ENCODE measurements around the gene STX16. TPM values are rescaled to one million over a fixed set of nuclear protein-coding genes. Genes with fewer than 3 reads are reported as not detected.

The STX16 gene
- total RNA-seq, 2 donors from 2014 or later, result 91.6 to 114 TPM

DNA sequence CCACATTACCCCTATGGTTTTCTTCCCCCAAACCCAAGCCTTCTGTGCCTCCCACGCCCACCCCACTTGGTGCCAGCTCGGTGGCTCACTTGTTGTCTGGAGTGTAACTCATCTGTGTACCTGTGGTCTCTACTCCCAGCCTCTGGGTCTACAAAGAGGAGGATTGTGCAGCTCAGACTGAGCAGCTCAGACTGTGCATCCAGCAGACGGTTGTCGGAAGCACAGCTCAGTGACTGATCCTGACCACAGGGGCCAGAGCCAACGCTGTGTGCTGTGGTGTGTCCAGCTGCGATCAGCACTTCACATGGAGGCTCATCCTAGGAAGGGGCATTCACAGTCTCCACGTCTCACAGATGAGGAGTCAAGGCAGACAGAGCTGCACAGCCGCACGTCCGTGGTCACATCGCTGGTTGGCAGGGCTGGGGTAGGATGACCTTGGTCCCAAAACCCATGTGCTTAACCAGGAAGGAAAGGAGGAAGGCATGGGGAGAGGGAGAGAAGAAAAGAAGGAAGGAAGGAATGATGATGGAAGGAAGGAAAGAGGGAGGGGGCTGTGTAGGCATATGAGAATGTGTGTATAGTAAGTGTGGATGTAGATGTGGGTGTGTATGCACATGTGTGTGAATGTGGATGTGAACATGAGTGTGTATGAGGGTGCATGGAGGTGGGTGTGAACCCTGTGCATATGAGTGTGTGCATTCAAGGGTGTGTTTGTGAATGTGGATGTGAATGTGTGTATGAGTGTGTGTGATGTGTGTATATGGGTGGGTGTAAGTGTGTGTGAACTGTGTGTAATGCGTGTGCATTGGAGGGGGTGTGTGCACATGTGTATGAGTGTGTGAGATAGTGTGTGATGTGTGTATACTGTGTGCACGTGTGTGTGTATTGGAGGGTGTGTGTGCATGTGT lies 28.2 kb upstream of the STX16 start:
- no peak overlapping the region for H3K9ac ChIP-seq (ENCODE audit: extremely low read depth, low read length, poor library complexity, severe bottlenecking)
- H3K27me3 Mint-ChIP-seq (ENCODE audit: insufficient read depth), result peaks cover 24% of the 10 kb centered on the region
- WGBS, 2 experiments (ENCODE audit: insufficient coverage in 1 of 2, insufficient read length in 1 of 2), result 90 to 91% methylated on average over 8 to 13 of the region's 13 CpGs
- no peaks in the 10 kb centered on the region for H3K36me3 ChIP-seq (ENCODE audit: control insufficient read depth, insufficient read depth, low read length)
- no peak overlapping the region for H3K4me3 Mint-ChIP-seq
- DNase-seq, result no peak
- H3K27me3 ChIP-seq (ENCODE audit: control insufficient read depth, insufficient read depth, low read length, poor library complexity, severe bottlenecking), result no peaks in the 10 kb centered on the region
- H3K36me3 Mint-ChIP-seq (ENCODE audit: low read depth), result no peaks in the 10 kb centered on the region
- H3K27ac Mint-ChIP-seq, result no peak overlapping the region
- H3K9me3 ChIP-seq (ENCODE audit: control insufficient read depth, low read length), result peaks cover 15% of the 10 kb centered on the region
- H3K4me3 ChIP-seq (ENCODE audit: low read length), result no peak overlapping the region
- H3K27ac ChIP-seq (ENCODE audit: low read depth, low read length), result no peak overlapping the region
- peaks cover 3% of the 10 kb centered on the region for H3K4me1 Mint-ChIP-seq
- peaks cover 7% of the 10 kb centered on the region for H3K9me3 Mint-ChIP-seq
- TF ChIP-seq, protein P1, sequence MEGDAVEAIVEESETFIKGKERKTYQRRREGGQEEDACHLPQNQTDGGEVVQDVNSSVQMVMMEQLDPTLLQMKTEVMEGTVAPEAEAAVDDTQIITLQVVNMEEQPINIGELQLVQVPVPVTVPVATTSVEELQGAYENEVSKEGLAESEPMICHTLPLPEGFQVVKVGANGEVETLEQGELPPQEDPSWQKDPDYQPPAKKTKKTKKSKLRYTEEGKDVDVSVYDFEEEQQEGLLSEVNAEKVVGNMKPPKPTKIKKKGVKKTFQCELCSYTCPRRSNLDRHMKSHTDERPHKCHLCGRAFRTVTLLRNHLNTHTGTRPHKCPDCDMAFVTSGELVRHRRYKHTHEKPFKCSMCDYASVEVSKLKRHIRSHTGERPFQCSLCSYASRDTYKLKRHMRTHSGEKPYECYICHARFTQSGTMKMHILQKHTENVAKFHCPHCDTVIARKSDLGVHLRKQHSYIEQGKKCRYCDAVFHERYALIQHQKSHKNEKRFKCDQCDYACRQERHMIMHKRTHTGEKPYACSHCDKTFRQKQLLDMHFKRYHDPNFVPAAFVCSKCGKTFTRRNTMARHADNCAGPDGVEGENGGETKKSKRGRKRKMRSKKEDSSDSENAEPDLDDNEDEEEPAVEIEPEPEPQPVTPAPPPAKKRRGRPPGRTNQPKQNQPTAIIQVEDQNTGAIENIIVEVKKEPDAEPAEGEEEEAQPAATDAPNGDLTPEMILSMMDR (conservative IDR thresholded peaks at IDR 0.05), result no peak
- no peaks in the 10 kb centered on the region for H3K4me1 ChIP-seq (ENCODE audit: control insufficient read depth, insufficient read depth, low read length)

DNA sequence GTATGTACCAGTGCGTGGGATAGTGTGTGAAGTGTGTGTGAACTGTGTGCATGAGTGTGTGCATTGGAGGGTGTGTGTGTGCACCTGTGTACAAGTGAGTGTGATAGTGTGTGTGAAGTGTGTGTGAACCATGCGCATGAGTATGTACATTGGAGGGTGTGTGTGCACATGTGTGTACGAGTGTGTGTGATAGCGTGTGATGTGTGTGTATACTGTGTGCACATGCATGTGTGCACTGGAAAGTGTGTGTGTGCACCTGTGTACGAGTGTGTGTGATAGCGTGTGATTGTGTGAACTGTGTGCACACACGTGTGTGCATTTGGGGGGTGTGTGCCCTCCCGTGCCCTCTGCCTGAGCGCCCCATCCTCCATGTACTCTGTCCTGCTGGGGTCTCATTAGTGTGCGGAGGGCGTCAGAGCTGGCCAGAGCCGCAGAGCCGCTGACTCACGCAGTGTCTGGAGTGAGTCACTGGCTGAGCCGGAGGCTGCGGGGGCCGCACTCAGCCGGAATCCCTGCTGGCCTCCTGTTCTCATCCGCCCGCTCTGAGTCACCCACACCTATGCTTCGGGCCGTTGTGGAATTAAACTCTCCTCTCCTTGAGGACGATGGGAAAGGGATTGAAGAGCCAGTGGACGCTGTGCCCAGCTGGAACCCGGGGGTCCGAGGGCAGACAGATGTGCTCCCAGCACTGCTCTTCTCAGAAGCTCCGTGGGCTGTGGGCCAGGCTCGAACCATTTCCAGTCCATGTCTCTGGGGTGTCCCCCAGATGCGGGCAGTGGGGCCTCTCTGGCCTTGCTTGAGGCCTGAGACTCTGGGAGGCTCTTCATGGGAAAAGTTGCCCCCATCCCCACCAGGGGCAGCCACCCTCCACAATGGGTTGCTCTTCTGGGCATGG lies 27.3 kb upstream of the STX16 start:
- H3K36me3 ChIP-seq (ENCODE audit: control insufficient read depth, insufficient read depth, low read length), result no peaks in the 10 kb centered on the region
- Mint-ChIP-seq H3K27ac (no peak overlapping the region), H3K36me3 (ENCODE audit: low read depth) (no peaks in the 10 kb centered on the region), H3K27me3 (ENCODE audit: insufficient read depth) (peaks cover 21% of the 10 kb centered on the region), H3K4me3 (no peak overlapping the region), H3K4me1 (peaks cover 3% of the 10 kb centered on the region), H3K9me3 (peaks cover 7% of the 10 kb centered on the region)
- H3K9ac ChIP-seq (ENCODE audit: extremely low read depth, low read length, poor library complexity, severe bottlenecking), result no peak overlapping the region
- DNase-seq, result no peak
- WGBS, 2 experiments (ENCODE audit: insufficient coverage in 1 of 2, insufficient read length in 1 of 2), result 85 to 89% methylated on average over 10 to 29 of the region's 29 CpGs
- H3K27me3 ChIP-seq (ENCODE audit: control insufficient read depth, insufficient read depth, low read length, poor library complexity, severe bottlenecking), result no peaks in the 10 kb centered on the region
- H3K27ac ChIP-seq (ENCODE audit: low read depth, low read length), result peak overlapping the region; percentile 53
- TF ChIP-seq, protein P1 (conservative IDR thresholded peaks at IDR 0.05), result no peak
- peaks cover 15% of the 10 kb centered on the region for H3K9me3 ChIP-seq (ENCODE audit: control insufficient read depth, low read length)
- H3K4me1 ChIP-seq (ENCODE audit: control insufficient read depth, insufficient read depth, low read length), result no peaks in the 10 kb centered on the region
- H3K4me3 ChIP-seq (ENCODE audit: low read length), result no peak overlapping the region

DNA sequence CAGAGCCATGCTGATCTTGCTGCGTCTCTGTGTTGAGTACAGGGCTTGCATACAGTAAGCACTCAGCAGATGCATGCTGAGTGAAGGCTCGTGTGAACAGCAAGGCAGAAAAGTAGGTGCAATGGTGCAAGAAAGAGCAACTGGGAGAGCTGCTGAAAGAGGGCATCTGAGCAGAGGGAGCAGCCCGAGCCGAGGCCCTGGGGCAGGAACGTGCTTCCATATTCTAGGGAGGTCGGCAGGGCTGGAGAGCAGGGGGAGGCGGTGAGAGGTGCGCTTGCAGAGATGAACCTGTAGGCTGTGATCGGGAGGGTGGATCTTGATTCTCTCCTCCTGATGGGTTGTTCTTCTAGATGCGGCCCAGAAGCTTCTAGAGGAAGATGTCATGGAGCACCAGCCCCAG lies 26.4 kb upstream of the STX16 start:
- WGBS, 2 experiments (ENCODE audit: insufficient coverage in 1 of 2, insufficient read length in 1 of 2), result 92 to 93% methylated on average over 5 to 10 of the region's 10 CpGs
- no peaks in the 10 kb centered on the region for H3K36me3 Mint-ChIP-seq (ENCODE audit: low read depth)
- H3K4me3 Mint-ChIP-seq, result no peak overlapping the region
- Histone ChIP-seq H3K36me3 (ENCODE audit: control insufficient read depth, insufficient read depth, low read length) (no peaks in the 10 kb centered on the region), H3K4me3 (ENCODE audit: low read length) (no peak overlapping the region), H3K27me3 (ENCODE audit: control insufficient read depth, insufficient read depth, low read length, poor library complexity, severe bottlenecking) (no peaks in the 10 kb centered on the region), H3K9ac (ENCODE audit: extremely low read depth, low read length, poor library complexity, severe bottlenecking) (no peak overlapping the region), H3K9me3 (ENCODE audit: control insufficient read depth, low read length) (peaks cover 15% of the 10 kb centered on the region), H3K27ac (ENCODE audit: low read depth, low read length) (no peak overlapping the region), H3K4me1 (ENCODE audit: control insufficient read depth, insufficient read depth, low read length) (no peaks in the 10 kb centered on the region)
- no peak overlapping the region for H3K27ac Mint-ChIP-seq
- H3K9me3 Mint-ChIP-seq, result peaks cover 7% of the 10 kb centered on the region
- peaks cover 17% of the 10 kb centered on the region for H3K27me3 Mint-ChIP-seq (ENCODE audit: insufficient read depth)
- TF ChIP-seq, protein P1 (conservative IDR thresholded peaks at IDR 0.05), result no peak
- no peaks in the 10 kb centered on the region for H3K4me1 Mint-ChIP-seq
- DNase-seq, result no peak
